Neural progenitor cell (in vitro differentiated cells): ENCODE measurements around the gene TCF3. TPM values are rescaled to one million over a fixed set of nuclear protein-coding genes. Genes with fewer than 3 reads are reported as not detected.
A peak's percentile ranks its signal among the peaks of the same experiment; 100 is the strongest.

ENCODE experiments used
- DNase-seq: peaks from one replicate; pipeline ENCODE4 v3.0.0-alpha.2; 2016; ENCODE audit warnings: low spot score
- H2AFZ ChIP-seq: fragments of 200-600 bp; sonication (generic); replicated peaks from 2 replicates; pipeline ENCODE4 v1.6.1; 2016; ENCODE audit warnings: antibody characterized with exemption
- H3F3A ChIP-seq: fragments of 200-600 bp; sonication (generic); 2 replicates; pipeline ENCODE4 v1.6.1; 2016; ENCODE audit warnings: antibody characterized with exemption, low read depth
- H3K27ac ChIP-seq: fragments of 200-600 bp; sonication (generic); 2 replicates; pipeline ENCODE4 v1.5.1; 2016; ENCODE audit warnings: mild to moderate bottlenecking
- H3K27me3 ChIP-seq: fragments of 200-600 bp; sonication (generic); 2 replicates; pipeline ENCODE4 v1.6.1; 2016; ENCODE audit warnings: mild to moderate bottlenecking, moderate library complexity
- H3K36me3 ChIP-seq: fragments of 200-600 bp; sonication (generic); 2 replicates; pipeline ENCODE4 v1.5.1; 2016
- H3K4me1 ChIP-seq: fragments of 200-600 bp; sonication (generic); 2 replicates; pipeline ENCODE4 v1.6.1; 2016; ENCODE audit warnings: mixed run types
- H3K4me2 ChIP-seq: fragments of 200-600 bp; sonication (generic); 2 replicates; pipeline ENCODE4 v1.6.1; 2016
- H3K4me3 ChIP-seq: fragments of 200-600 bp; sonication (generic); 2 replicates; pipeline ENCODE4 v1.5.1; 2016
- H3K79me2 ChIP-seq: fragments of 200-600 bp; sonication (generic); 2 replicates; pipeline ENCODE4 v1.6.1; 2016; ENCODE audit warnings: low read depth
- H3K9ac ChIP-seq: fragments of 200-600 bp; sonication (generic); 2 replicates; pipeline ENCODE4 v1.6.1; 2016
- H3K9me3 ChIP-seq: fragments of 200-600 bp; sonication (generic); 2 replicates; pipeline ENCODE4 v1.5.1; 2016; ENCODE audit warnings: low read depth
- H4K20me1 ChIP-seq: fragments of 200-600 bp; sonication (generic); 2 replicates; pipeline ENCODE4 v1.6.1; 2016; ENCODE audit warnings: low read depth
- H3K27ac Mint-ChIP-seq: 3 replicates; pipeline ENCODE4 v1.8.0; 2021; ENCODE audit warnings: mixed read lengths
- H3K27me3 Mint-ChIP-seq: 2 replicates; pipeline ENCODE4 v1.8.0; 2022; ENCODE audit warnings: low read depth, mild to moderate bottlenecking, inconsistent platforms, moderate library complexity, mixed read lengths; ENCODE audit not compliant: insufficient read depth
- H3K36me3 Mint-ChIP-seq: 3 replicates; pipeline ENCODE4 v1.8.0; 2021; ENCODE audit warnings: mixed read lengths
- H3K4me1 Mint-ChIP-seq: 3 replicates; pipeline ENCODE4 v1.8.0; 2021; ENCODE audit warnings: mixed read lengths
- H3K4me3 Mint-ChIP-seq: 3 replicates; pipeline ENCODE4 v1.8.0; 2021; ENCODE audit warnings: mild to moderate bottlenecking, moderate library complexity, mixed read lengths
- H3K9me3 Mint-ChIP-seq: 3 replicates; pipeline ENCODE4 v1.8.0; 2020; ENCODE audit warnings: mixed read lengths
- CTCF ChIP-seq: fragments of 200-600 bp; sonication (generic); IDR thresholded peaks from 2 replicates; pipeline ENCODE4 v1.5.1; 2017; ENCODE audit warnings: antibody characterized with exemption, mild to moderate bottlenecking
- EZH2 ChIP-seq: fragments of 200-600 bp; sonication (generic); IDR thresholded peaks from 2 replicates; pipeline ENCODE4 v1.6.1; 2017; ENCODE audit warnings: antibody characterized with exemption, mild to moderate bottlenecking, moderate library complexity
- EZH2phosphoT487 ChIP-seq: fragments of 200-600 bp; sonication (generic); IDR thresholded peaks from 2 replicates; pipeline ENCODE4 v1.6.1; 2017; ENCODE audit warnings: antibody characterized with exemption
- total RNA-seq: library from RNA; depleted of rRNA; stranded (reverse); fragments of >200 nt; gene quantifications from 2 replicates; pipeline ENCODE4 v1.2.3, GENCODE V29; 2015; ENCODE audit warnings: low replicate concordance

TCF3 gene
- total RNA-seq, 1 donor from 2014 or later = 131 TPM

- Mint-ChIP-seq H3K4me3 (no peak overlapping the region), H3K9me3 (no peaks in the 10 kb centered on the region), H3K4me1 (peaks cover 3% of the 10 kb centered on the region), H3K27ac (no peak overlapping the region), H3K27me3 (peaks cover 31% of the 10 kb centered on the region), H3K36me3 (no peaks in the 10 kb centered on the region)
- Histone ChIP-seq H2AFZ (no peak overlapping the region), H3K36me3 (no peaks in the 10 kb centered on the region), H3F3A (no peaks in the 10 kb centered on the region), H3K27me3 (peaks cover 98% of the 10 kb centered on the region), H3K27ac (no peak overlapping the region), H3K79me2 (no peaks in the 10 kb centered on the region), H3K4me1 (no peaks in the 10 kb centered on the region), H3K4me3 (no peak overlapping the region), H3K9ac (no peak overlapping the region), H3K9me3 (no peaks in the 10 kb centered on the region), H4K20me1 (no peaks in the 10 kb centered on the region), H3K4me2 (no peak overlapping the region)
- TF ChIP-seq EZH2phosphoT487 (no peak), CTCF (no peak), EZH2 (no peak)
- no peak for DNase-seq
These were observed 31.6 kb upstream of the TCF3 start for GRCh38 chr19:1683869-1684572.

GRCh38 chr19:1680976-1681375 lies 28.6 kb upstream of the TCF3 start:
- H2AFZ ChIP-seq = no peak overlapping the region
- Mint-ChIP-seq H3K27ac (no peak overlapping the region), H3K36me3 (no peaks in the 10 kb centered on the region), H3K27me3 (peaks cover 32% of the 10 kb centered on the region), H3K4me3 (peak overlapping the region; percentile 50), H3K9me3 (no peaks in the 10 kb centered on the region), H3K4me1 (peaks cover 3% of the 10 kb centered on the region)
- no peak for DNase-seq
- no peaks in the 10 kb centered on the region for H4K20me1 ChIP-seq
- TF ChIP-seq CTCF (no peak), EZH2 (no peak), EZH2phosphoT487 (no peak)
- peaks cover 100% of the 10 kb centered on the region for H3K27me3 ChIP-seq
- H3K9me3 ChIP-seq = no peaks in the 10 kb centered on the region
- H3K79me2 ChIP-seq = no peaks in the 10 kb centered on the region
- no peaks in the 10 kb centered on the region for H3K36me3 ChIP-seq
- H3K9ac ChIP-seq = no peak overlapping the region
- no peak overlapping the region for H3K4me2 ChIP-seq
- no peak overlapping the region for H3K4me3 ChIP-seq
- no peak overlapping the region for H3K27ac ChIP-seq
- no peaks in the 10 kb centered on the region for H3F3A ChIP-seq
- no peaks in the 10 kb centered on the region for H3K4me1 ChIP-seq

GRCh38 chr19:1678073-1678472 lies 25.7 kb upstream of the TCF3 start:
- H3K4me3 Mint-ChIP-seq = no peak overlapping the region
- no peak overlapping the region for H2AFZ ChIP-seq
- peaks cover 100% of the 10 kb centered on the region for H3K27me3 ChIP-seq
- H3F3A ChIP-seq = peaks cover 1% of the 10 kb centered on the region
- H3K36me3 ChIP-seq = no peaks in the 10 kb centered on the region
- H3K27ac Mint-ChIP-seq = no peak overlapping the region
- H3K4me2 ChIP-seq = no peak overlapping the region
- no peaks in the 10 kb centered on the region for H3K79me2 ChIP-seq
- no peak overlapping the region for H3K27ac ChIP-seq
- H3K9me3 ChIP-seq = no peaks in the 10 kb centered on the region
- peaks cover 39% of the 10 kb centered on the region for H3K27me3 Mint-ChIP-seq
- DNase-seq = no peak
- H4K20me1 ChIP-seq = no peaks in the 10 kb centered on the region
- H3K9me3 Mint-ChIP-seq = no peaks in the 10 kb centered on the region
- H3K4me1 Mint-ChIP-seq = peaks cover 10% of the 10 kb centered on the region
- no peaks in the 10 kb centered on the region for H3K36me3 Mint-ChIP-seq
- H3K4me1 ChIP-seq = no peaks in the 10 kb centered on the region
- no peak overlapping the region for H3K4me3 ChIP-seq
- TF ChIP-seq CTCF = no peak
- TF ChIP-seq EZH2 = no peak
- no peak for TF ChIP-seq EZH2phosphoT487
- H3K9ac ChIP-seq = no peak overlapping the region
